Gastrocnemius medialis (tissue), 4 donors: ENCODE measurements around the gene TTC31. TPM values are rescaled to one million over a fixed set of nuclear protein-coding genes. Genes with fewer than 3 reads are reported as not detected.

Experiments used
- ATAC-seq, 2 donors: fragments of 150-250 bp; one replicate each; pipeline ENCODE4 v1.9.1; 2016
- DNase-seq, 2 donors: peaks; one replicate each; pipeline ENCODE4 v3.0.0-alpha.2; 2019
- H3K27ac ChIP-seq, 4 donors: fragments of 200-600 bp; sonication (generic); 1 replicate in 1 of 4; 2 replicates in 3 of 4; pipeline ENCODE4 v1.5.1; 2016 to 2018; ENCODE audit warnings: mild to moderate bottlenecking in 2 of 4, moderate library complexity in 1 of 4
- H3K27me3 ChIP-seq, 3 donors: fragments of 200-600 bp; sonication (generic) in 2 of 3; 1 replicate in 1 of 3; 2 replicates in 2 of 3; pipeline versions ENCODE4 v1.5.1 to v1.6.0; 2016 to 2019; ENCODE audit warnings: mild to moderate bottlenecking in 1 of 3, moderate library complexity in 1 of 3
- H3K36me3 ChIP-seq, 2 donors: fragments of 200-600 bp; sonication (generic) in 1 of 2; one replicate each; pipeline ENCODE4 v1.5.1; 2017 to 2018
- H3K4me1 ChIP-seq, 2 donors: fragments of 200-600 bp; sonication (generic) in 1 of 2; one replicate each; pipeline ENCODE4 v1.5.1; 2016 to 2017; ENCODE audit warnings: mild to moderate bottlenecking in 2 of 2
- H3K4me3 ChIP-seq, 4 donors: fragments of 200-600 bp; sonication (generic) in 3 of 4; 1 replicate in 1 of 4; 2 replicates in 3 of 4; pipeline ENCODE4 v1.5.1; 2016 to 2019; ENCODE audit warnings: mild to moderate bottlenecking in 2 of 4
- H3K9me3 ChIP-seq, 3 donors: fragments of 200-600 bp; sonication (generic) in 2 of 3; 1 replicate in 1 of 3; 2 replicates in 2 of 3; pipeline ENCODE4 v1.5.1; 2016 to 2019
- POLR2A ChIP-seq, 2 donors: fragments of 450-650 bp; IDR thresholded peaks; one replicate each; pipeline ENCODE4 v1.6.1; 2017; ENCODE audit warnings: antibody characterized with exemption in 2 of 2, mild to moderate bottlenecking in 2 of 2, moderate library complexity in 2 of 2
- in situ Hi-C, 4 donors: fragments of 200-750 bp; cut with MboI; loops; one replicate each; pipeline versions ENCODE4 v1.15.0 to v1.8.0; 2017; ENCODE audit warnings: low sequenced_read_pairs in 4 of 4
- intact Hi-C: fragments of 100-400 bp; cut with DNase I; formaldehyde crosslinking; loops from one replicate; pipeline ENCODE4 v1.15.1; 2023; ENCODE audit warnings: low total_unique reads
- total RNA-seq, 4 donors: library from RNA; depleted of rRNA; stranded (reverse); fragments of >200 nt; gene quantifications; one replicate each; pipeline versions ENCODE4 v1.1.0 to v1.2.3, GENCODE V29; 2016
- TF ChIP-seq, protein P1 (sequence below), 5 experiments: fragments of 450-650 bp in 3 of 5; fragments of 200-600 bp in 2 of 5; sonication (generic) in 2 of 5; IDR thresholded peaks in 4 of 5; conservative IDR thresholded peaks in 1 of 5; 1 replicate in 4 of 5; 2 replicates in 1 of 5; pipeline ENCODE4 v1.5.1; 2016 to 2019; ENCODE audit warnings: antibody characterized with exemption in 5 of 5, mild to moderate bottlenecking in 3 of 5, moderate library complexity in 3 of 5

TTC31 gene
- total RNA-seq, 4 donors from 2014 or later: 6.1 to 9.6 (median 7.7) TPM

DNA sequence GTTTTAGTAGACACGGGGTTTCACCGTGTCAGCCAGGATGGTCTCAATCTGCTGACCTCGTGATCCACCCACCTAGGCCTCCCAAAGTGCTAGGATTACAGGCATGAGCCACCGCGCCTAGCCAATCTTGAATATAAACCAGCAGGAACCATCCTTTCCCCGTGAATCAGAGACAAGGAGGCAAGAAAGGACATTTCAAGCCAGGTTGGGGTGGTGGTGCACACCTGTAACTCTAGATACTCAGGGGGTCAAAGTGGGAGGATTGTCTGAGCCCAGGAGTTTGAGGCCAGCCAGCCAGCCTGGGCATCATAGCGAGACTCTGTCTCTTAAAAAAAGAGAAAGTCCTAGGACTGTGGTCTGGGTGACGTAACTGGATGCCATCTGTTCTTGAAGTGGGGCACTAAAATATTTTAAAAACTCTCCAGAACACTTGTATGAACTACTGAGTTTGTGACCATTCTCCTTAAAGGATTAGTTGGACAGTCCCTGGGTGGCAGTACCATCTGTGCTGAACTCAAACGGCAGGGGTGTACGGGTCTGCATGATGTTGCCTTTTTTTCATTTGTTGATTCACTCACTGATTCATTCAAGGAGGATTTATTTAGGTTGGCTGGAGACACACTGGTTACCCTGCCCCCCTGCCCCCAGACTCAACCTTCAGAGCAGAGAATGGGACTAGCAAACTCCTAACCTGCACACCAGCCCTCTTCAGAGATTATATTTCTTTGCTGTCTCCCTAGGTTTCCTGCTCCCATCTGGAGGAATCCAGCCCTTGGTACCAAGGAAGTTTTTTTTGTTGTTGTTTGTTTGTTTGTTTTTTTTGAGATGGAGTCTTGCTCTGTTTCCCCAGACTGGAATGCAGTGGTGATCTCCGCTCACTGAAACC is 28.5 kb downstream of the TTC31 start:
- intact Hi-C loops (no loop called here), in situ Hi-C loops (no loop called here)
- H3K27ac ChIP-seq: no peak overlapping the region
- ATAC-seq: no peak
- H3K4me1 ChIP-seq: peaks cover 17 to 27% of the 10 kb centered on the region in 2 donors
- DNase-seq: no peak
- H3K9me3 ChIP-seq: no peaks in the 10 kb centered on the region
- H3K36me3 ChIP-seq: no peaks in the 10 kb centered on the region
- no peak overlapping the region for H3K4me3 ChIP-seq
- H3K27me3 ChIP-seq: peaks cover 55 to 69% (median 66%) of the 10 kb centered on the region in 3 donors
- no peak for TF ChIP-seq POLR2A (IDR thresholded peaks at IDR 0.05)
- TF ChIP-seq, protein P1, sequence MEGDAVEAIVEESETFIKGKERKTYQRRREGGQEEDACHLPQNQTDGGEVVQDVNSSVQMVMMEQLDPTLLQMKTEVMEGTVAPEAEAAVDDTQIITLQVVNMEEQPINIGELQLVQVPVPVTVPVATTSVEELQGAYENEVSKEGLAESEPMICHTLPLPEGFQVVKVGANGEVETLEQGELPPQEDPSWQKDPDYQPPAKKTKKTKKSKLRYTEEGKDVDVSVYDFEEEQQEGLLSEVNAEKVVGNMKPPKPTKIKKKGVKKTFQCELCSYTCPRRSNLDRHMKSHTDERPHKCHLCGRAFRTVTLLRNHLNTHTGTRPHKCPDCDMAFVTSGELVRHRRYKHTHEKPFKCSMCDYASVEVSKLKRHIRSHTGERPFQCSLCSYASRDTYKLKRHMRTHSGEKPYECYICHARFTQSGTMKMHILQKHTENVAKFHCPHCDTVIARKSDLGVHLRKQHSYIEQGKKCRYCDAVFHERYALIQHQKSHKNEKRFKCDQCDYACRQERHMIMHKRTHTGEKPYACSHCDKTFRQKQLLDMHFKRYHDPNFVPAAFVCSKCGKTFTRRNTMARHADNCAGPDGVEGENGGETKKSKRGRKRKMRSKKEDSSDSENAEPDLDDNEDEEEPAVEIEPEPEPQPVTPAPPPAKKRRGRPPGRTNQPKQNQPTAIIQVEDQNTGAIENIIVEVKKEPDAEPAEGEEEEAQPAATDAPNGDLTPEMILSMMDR (IDR thresholded peaks at IDR 0.05 in 4 of 5, conservative IDR thresholded peaks at IDR 0.05 in 1 of 5): no peak

DNA sequence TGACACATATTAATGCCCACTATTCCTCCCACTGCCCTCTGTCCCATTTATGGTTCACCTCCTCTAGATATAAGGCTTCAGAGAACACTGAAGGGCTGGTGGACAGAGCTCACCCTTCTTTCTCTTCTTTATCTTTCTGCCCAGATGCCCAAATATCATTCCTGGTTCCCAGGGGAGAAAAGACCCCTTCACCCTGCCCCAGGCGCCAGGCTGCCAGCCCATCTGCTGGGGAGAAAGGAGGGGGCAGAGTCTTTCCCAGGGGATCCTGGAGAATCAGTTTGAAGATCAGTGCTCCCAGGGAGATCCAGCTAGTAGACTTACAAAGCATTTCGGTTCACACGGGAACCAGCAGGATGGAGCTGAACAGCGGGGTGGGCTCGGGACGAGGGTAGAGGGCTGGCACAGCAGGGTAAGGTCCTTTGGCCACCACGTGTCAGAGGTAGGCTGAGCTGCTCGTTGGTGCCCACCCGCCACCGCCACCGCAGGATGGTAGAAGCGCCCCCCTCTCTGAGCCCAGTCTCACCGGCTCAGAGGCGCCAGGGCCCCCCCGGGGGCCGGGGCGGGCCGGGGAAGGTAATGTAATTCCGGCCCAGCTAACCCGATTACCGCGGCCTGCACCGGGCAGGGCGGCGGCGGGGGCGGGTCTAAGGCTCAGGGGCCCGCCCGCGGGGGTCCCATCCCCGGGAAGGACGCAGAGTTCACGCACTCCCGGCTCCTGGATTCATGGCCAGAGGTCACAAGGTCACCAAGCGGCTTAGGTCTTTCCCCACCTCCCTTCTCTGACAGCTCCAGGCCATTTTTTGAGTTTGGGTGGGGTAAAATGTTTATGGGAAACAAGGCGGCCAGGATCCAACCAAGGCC is 30.1 kb downstream of the TTC31 start:
- no peaks in the 10 kb centered on the region for H3K36me3 ChIP-seq
- H3K4me1 ChIP-seq: peaks cover 12 to 22% of the 10 kb centered on the region in 2 donors
- peaks cover 71 to 85% (median 82%) of the 10 kb centered on the region in 3 donors for H3K27me3 ChIP-seq
- TF ChIP-seq, protein P1 (IDR thresholded peaks at IDR 0.05 in 4 of 5, conservative IDR thresholded peaks at IDR 0.05 in 1 of 5): no peak
- no peak for TF ChIP-seq POLR2A (IDR thresholded peaks at IDR 0.05)
- intact Hi-C loops (no loop called here), in situ Hi-C loops (no loop called here)
- no peak for ATAC-seq
- no peak overlapping the region for H3K4me3 ChIP-seq
- DNase-seq: no peak
- no peaks in the 10 kb centered on the region for H3K9me3 ChIP-seq
- H3K27ac ChIP-seq: no peak overlapping the region

DNA sequence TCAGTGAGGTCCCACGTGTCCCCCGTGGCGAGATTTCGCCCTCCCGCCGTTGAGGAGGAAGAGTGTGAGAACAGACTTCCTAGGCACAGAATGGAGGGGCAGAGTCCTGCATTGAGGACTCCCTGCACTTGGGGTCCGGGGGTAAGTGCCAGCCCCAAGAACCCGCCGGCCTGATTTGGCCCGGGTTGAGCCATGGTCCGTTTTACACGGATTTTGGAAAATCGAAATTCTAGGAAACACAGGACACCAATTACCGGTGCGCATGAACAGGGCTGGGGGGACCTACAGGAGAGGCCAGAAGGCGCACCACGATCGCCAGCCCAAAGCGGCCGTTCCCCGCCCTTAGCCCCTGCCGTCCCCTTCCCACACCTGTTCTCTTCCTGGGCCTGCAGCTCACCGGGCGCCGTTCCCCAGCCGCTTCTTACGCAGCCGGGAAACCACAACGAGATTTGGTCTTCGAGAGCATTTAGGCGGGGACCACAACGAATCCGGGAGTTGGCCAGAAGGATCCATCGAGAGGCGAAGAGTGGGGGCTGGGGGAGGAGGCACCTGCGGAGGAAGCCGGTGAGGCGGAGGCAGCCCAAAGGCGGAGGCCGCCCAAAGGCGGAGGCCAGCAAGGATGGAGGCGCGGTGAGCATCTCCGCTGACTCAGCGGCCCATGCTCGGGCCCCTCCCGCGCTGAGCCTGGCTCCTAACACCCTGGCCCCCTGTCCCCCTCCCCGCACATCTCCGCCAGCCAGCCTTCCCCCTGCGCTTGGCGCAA is 30.9 kb downstream of the TTC31 start:
- TF ChIP-seq, protein P1 (IDR thresholded peaks at IDR 0.05 in 4 of 5, conservative IDR thresholded peaks at IDR 0.05 in 1 of 5): no peak
- TF ChIP-seq POLR2A (IDR thresholded peaks at IDR 0.05): no peak
- Histone ChIP-seq H3K4me3 (no peak overlapping the region), H3K36me3 (no peaks in the 10 kb centered on the region), H3K9me3 (no peaks in the 10 kb centered on the region), H3K27ac (no peak overlapping the region), H3K4me1 (peaks cover 7 to 17% of the 10 kb centered on the region in 2 donors), H3K27me3 (peaks cover 79 to 93% (median 83%) of the 10 kb centered on the region in 3 donors)
- intact Hi-C loops: no loop called here
- DNase-seq (no peak), ATAC-seq (no peak)
- in situ Hi-C loops: no loop called here

DNA sequence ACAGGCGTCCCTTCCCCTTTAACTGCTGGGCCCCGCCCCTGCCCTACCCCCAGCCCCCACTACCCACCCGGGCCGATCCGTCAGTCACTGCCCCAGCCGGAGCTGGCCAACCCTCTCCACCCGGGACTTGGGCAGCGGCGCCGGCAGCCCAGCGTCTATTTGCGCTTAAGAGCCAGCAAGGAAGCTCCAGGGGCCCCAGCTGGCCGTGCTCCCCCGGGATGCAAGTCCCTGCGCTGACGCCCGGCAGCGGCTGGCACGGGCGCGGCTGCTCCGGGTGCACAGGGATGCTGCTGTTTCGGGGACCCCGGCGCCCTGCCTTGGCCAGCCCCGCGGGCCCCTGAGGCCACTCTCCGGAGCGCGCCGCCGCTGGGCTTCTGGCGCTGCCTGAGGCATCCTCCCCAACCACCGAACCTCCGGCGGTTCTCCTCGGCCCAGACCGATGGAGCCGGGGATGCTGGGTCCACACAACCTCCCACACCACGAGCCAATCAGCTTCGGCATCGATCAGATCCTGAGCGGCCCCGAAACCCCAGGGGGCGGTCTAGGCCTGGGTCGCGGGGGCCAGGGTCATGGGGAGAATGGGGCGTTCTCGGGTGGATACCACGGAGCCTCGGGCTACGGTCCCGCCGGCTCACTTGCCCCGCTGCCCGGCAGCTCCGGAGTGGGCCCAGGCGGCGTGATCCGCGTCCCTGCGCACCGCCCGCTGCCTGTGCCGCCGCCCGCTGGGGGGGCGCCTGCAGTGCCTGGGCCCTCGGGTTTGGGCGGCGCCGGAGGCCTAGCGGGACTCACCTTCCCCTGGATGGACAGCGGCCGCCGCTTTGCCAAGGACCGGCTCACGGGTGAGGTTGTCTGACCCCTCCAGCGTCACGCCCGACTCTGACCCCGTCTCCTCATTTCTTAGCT is 31.7 kb downstream of the TTC31 start, which contains the start of gene TLX2:
TLX2 (plus strand) TSS at position 83 of the 903 bp plus-strand sequence; CDS start at position 440, 357 bp downstream.
- TF ChIP-seq, protein P1 (IDR thresholded peaks at IDR 0.05 in 4 of 5, conservative IDR thresholded peaks at IDR 0.05 in 1 of 5): no peak
- no peak for TF ChIP-seq POLR2A (IDR thresholded peaks at IDR 0.05)
- ATAC-seq: no peak
- in situ Hi-C loops: no loop called here

More for the DNA sequence above, 31.7 kb downstream of the TTC31 start, which contains the start of gene TLX2:
- peaks cover 88 to 100% (median 88%) of the 10 kb centered on the region in 3 donors for H3K27me3 ChIP-seq
- peaks cover 7 to 17% of the 10 kb centered on the region in 2 donors for H3K4me1 ChIP-seq
- no peaks in the 10 kb centered on the region for H3K9me3 ChIP-seq
- no peak within 1 kb of the TSS for H3K27ac ChIP-seq
- no peak for DNase-seq
- intact Hi-C loops: no loop called here
- no peaks in the 10 kb centered on the region for H3K36me3 ChIP-seq
- H3K4me3 ChIP-seq: no peak within 1 kb of the TSS
